HG03457 (cell line): Measurements from ENCODE around the gene CRIP2.

Experiments used
- ATAC-seq: cut with Tn5 transposase; IDR thresholded peaks from one replicate; pipeline ENCODE4 v1.9.1; 2021; ENCODE audit warnings: moderate number of reproducible peaks; ENCODE audit not compliant: unreplicated experiment

CRIP2 gene

GRCh38 chr14:105496831-105497591 lies 22.4 kb downstream of the CRIP2 start:
- no peak for ATAC-seq

DNA sequence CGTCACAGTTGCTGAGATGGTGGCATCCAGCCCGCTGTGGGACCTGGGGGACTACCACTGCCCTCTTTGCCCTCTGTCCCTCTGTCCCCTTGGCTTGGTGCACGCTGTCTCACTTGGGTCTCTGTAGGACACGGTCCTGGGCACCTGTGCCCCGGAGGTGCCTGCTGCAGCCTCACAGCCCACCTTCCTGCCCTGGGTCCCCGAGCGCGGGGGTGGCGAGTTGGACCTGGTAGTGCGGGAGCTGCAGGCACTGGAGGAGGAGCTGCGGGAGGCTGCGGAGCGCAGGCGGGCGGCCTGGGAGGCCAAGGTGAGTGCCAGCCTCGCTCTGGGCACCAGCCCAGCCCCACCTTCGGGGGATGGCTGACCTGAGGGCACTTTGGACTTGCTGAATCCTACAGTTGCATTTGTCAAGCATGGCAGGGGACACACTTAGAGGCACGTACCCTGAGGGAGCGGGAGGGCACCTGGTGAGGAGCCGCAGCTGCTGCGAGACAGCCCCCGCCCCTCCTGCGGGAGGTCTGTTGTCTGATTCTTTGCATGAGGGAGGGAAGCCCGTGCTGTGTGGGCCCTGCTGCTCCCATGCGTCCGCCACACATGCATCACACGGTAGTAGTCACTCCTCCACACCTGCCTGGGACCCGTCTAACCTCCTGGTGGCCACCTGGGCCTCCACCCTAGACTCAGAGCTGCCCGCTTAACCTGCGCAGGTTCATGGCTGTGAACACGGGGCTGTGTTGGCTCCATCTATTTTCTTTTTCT lies 23.2 kb downstream of the CRIP2 start:
- no peak for ATAC-seq

DNA sequence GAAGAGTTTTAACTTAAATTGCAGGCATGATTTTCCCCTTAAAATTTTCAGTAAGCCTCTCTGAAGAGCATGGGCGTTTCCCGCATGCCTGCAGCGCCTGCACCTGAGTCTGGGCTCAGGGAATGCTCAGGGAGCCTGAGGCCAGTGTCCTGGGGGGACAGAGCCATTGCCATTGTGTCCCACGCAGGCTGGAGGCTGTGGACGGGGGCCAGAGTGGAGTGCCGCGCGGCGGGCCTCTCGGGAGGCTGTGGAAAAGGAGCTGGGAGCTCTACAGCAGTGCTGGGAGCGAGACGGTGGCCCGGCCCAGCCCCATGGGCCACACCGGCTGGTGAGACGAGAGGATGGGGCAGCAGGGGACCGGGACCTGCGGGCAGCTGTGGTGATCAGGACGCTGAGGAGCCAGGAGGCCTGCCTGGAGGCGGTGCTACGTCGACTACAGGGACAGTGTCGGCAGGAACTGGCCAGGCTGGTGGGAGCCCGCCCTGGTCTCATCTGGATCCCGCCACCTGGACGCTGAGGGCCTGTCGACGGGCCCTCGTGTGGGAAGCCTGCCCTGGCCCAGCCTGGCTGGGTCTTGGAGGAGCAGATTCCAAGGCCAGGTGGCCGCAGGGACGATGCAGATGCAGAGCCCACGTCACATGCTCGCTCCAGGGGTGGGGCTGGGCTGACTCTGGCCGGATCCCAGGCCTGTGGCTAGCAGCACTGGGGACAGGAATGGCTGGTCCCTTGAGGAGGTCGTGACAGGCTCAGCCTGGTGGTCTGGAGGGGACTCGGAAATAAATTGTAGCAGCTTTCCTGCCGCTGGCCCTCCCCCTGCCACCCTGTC lies 24.0 kb downstream of the CRIP2 start:
- ATAC-seq: no peak

- ATAC-seq: no peak
Measured at GRCh38 chr14:105499256-105500035, 24.8 kb downstream of the CRIP2 start.

DNA sequence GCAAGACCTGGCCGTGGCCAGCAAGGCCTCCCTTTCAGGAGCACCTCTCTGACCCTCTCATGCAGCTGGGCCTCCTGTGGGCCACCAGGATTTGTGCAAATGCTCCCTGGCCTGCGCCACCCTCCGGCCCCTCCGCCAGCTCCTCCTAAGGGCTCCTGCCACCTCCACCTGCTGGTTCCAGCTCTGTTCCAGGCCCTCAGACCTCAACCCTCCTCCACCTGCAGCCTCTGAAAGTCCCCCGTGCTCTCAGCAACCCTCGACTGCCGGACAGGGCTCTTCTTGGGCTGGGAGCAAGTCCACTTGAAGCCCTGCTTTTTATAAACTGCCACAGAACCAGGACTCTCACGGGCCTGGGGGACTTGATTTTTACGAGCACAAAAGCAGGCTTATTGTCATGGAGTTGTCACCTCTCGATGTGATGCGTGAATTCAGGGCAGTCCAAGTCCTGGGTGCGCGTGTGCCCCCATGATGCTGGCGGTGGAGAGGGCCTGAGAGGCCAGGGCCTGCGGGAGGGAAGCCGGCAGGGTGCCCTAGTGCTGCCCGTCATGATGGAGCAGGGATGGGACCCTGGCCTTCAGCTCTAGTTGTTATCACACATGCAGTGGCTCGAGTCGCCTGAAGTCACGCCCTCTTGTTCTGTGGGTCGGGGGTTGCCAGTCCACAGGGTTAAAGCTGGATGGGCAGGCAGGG lies 25.6 kb downstream of the CRIP2 start:
- ATAC-seq: no peak

DNA sequence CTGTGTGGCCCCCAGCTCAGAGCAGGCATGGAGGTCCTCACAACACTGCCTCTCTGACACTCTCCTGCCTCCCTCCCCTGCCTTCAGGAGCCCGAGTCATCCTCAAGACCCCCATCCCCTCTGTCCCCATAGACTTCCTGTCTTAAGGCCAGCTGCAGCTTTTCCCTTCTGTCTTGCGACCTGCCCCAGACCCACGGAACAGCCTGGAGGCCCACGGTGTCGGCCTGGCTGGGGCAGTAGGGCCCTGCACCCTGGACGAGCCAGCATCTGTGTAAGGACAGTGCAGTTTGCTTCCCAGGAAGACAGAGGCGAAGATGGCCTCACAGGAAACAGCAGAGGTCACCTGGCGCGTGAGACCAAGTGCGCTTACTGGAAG lies 26.1 kb downstream of the CRIP2 start:
- no peak for ATAC-seq

DNA sequence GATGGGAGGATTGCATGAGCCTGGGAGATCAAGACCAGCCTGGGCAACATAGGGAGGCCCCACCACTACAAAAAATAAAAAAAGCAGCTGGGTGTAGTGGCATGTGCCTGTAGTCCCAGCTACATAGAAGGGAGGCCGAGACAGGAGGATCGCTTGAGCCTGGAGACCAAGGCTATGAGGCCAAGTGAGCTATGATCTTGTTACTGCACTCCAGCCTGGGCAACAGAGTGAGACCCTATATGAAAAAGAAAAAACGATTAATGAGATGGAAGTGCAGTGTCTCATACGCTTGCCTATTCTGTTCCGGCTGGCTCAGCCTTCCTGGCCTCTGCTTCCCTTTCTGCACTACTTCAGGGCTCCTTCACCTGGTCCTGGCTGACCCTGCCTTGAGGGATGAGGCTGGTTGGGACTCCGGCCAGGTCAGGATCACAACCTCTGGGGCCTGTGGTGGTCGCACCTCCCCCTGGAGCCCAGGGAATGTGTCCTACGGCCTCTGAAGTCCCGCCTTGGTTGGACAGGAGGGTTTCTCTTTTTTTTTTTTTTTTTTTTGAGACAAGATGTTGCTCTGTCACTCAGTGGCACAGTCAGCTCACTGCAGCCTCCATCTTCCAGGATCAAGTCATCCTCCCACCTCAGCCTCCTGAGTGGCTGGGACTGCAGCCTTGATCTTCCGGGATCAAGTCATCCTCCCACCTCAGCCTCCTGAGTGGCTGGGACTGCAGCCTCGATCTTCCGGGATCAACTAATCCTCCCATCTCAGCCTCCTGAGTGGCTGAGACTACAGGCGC lies 27.1 kb downstream of the CRIP2 start:
- no peak for ATAC-seq

GRCh38 chr14:105502446-105503295 lies 28.1 kb downstream of the CRIP2 start:
- ATAC-seq: no peak

DNA sequence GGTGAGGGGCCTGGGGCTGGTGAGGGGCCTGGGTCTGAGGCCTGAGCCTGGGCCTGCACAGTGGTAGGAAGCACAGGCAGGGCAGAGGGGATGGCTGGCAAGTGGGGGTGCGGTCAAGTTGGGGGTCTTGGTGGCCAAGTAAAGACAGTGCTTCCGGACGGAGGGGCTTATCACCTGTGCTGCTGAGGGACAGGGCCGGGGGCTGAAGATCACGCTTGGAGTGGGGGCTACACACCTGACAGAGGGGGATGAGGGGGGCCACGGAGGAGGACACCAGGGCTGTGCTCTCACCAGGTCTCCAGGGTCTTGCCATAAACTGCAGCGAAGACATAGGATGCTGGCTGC lies 28.6 kb downstream of the CRIP2 start:
- no peak for ATAC-seq

DNA sequence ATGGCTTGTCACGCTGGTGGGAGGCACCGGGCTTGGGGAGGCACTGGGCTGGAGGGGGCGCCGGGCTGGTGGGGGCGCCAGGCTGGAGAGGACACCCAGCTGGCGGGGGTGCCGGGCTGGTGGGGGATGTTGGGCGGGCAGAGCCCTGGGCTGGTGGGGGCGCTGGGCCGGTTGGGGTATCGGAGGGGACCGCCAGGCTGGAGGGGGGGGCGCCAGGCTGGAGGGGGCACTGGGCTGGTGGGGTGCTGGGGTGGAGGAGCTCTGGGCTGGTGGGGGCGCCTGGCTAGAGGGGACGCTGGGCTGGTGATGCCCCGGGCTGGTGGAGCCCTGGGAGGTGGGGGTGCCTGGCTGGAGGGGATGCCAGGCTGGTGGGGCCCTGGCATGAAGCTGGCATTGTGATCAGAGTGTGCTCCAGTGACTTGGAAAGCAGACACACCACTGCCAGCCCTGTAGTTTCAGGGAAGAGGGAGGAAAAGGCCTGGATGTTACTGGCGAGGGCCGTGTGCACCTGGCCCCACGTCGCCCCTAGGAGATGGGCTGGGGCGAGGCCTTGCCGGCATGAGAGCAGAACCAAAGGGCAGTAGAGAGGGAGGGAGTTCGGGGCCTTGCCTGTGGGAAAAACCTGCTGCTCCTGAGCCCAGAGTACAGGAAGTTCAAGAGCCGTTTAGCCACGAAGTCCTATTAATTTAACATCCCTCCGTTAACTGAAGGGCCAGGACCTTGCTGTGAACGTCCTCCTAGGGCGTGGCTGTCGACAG lies 29.5 kb downstream of the CRIP2 start:
- ATAC-seq: no peak

DNA sequence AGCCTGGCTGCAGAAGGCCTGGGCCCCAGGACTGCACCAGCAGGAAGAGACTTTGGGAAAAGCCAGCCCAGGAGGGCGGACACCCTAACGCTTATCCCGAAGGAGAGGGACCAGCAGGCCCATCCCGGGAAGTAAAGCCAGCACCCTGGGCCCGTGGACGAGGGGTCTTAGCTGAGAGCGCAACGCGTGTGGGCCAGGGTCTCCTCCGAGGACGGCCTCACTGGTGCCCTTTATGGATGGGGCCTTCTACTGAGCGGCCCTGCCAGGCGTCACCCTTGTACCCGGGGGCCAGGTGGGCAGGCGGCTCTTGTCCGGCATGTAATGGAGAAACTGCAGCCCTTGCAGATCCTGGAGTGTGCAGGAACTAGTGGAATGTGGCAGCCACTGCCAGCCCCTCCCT lies 30.5 kb downstream of the CRIP2 start:
- no peak for ATAC-seq

- no peak for ATAC-seq
Measured at GRCh38 chr14:105507247-105507646, 32.6 kb downstream of the CRIP2 start.

- ATAC-seq: no peak
Measured at GRCh38 chr14:105508069-105508468, 33.4 kb downstream of the CRIP2 start.

GRCh38 chr14:105508601-105509000 lies 34.0 kb downstream of the CRIP2 start:
- ATAC-seq: no peak

- ATAC-seq: no peak
Measured at GRCh38 chr14:105517096-105517495, 42.5 kb downstream of the CRIP2 start.

DNA sequence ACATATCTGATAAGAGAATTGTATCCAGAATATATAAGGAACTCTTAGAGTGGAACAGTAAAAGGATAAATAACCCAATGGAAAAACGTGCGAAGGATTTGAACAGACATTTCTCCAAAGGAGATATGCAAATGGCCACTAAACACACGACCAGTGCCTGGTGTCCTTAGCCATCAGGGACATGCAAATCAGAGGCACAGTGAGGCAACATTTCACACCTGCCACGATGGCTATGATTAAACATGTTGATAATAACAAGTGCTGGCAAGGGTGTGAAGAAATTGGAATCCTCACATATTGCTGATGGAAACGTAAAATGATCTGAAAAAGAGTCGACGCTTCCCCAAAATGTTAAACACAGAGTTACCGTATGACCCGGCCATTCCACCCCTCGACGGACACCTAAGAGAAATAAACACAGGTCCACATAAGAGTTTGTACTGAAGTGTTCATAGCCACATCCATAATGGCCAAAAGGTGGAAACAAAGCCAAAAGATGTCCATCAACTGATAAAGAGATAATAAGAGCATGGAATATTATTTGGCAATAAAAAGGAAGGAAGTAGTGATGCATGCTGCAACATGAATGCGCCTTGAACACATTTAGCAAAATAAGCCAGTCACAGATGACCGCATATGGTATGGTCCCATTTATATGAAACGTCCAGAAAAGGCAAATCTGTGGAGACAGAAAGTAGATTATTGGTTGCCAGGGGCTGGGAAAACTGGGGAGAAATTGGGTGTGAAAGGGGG lies 45.5 kb downstream of the CRIP2 start:
- ATAC-seq: no peak

DNA sequence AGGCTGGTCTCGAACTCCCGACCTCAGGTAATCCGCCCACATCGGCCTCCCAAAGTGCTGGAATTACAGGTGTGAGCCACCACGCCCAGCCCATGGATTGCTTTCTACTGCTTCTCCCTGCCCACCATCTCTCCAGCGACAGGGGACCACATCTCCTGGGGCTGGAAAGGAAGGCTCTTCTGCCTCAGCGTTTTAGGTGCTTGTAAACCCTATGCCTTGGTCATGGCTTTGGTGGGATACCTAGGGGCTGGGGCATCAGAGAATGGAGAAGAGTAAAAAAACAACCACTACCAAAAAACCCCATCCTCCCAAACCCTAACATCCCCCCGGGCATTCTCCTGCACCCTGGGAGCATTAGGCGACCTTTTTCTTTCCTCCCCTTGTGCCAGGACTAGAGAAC lies 50.7 kb downstream of the CRIP2 start:
- no peak for ATAC-seq
